ENCODE data around the gene LZTR1. TPM values are rescaled to one million over a fixed set of nuclear protein-coding genes. Genes with fewer than 3 reads are reported as not detected.

The LZTR1 gene
- total RNA-seq, 1 experiment from 2014 or later, result 23.4 TPM

GRCh38 chr22:21032868-21033688 is 51.0 kb downstream of the LZTR1 start:
- no peaks in the 10 kb centered on the region for H3K79me2 ChIP-seq (ENCODE audit: low read depth)
- BruUV-seq (replicated peaks), result no TSS peak
- H3K4me2 ChIP-seq, result no peak overlapping the region
- no peaks in the 10 kb centered on the region for H4K20me1 ChIP-seq (ENCODE audit: insufficient read depth)
- no peak overlapping the region for H3K4me3 ChIP-seq
- no peaks in the 10 kb centered on the region for H3K9me2 ChIP-seq (ENCODE audit: insufficient read depth)
- H3F3A ChIP-seq (ENCODE audit: insufficient read depth, low read depth), result peaks cover 10% of the 10 kb centered on the region
- H3K4me1 ChIP-seq (replicated peaks; ENCODE audit: insufficient read depth), result peaks cover 8% of the 10 kb centered on the region
- no peak overlapping the region for H2AFZ ChIP-seq
- H3K27ac ChIP-seq, result no peak overlapping the region
- no peaks in the 10 kb centered on the region for H3K36me3 ChIP-seq (ENCODE audit: low read depth)
- DNase-seq, result no peak
- no peaks in the 10 kb centered on the region for H3K27me3 ChIP-seq (ENCODE audit: insufficient read depth, low read depth)
- no peaks in the 10 kb centered on the region for H3K9me3 ChIP-seq (ENCODE audit: insufficient read depth, low read depth)
- intact Hi-C loops (cut with micrococcal nuclease; ENCODE audit: unreplicated experiment), result no loop called here
- ChIA-PET POLR2A (ENCODE audit: unreplicated experiment) (interaction anchor here (0.9 kb wide), 1 partner anchor 11 kb away, joined by 7 read pairs; no protein-coding TSS in a partner anchor), CTCF (no interaction called here)
- TF ChIP-seq EZH2 (IDR thresholded peaks at IDR 0.05; ENCODE audit: low read depth), result no peak
- TF ChIP-seq CTCF (conservative IDR thresholded peaks at IDR 0.05), result no peak

GRCh38 chr22:21033895-21034294 is 51.8 kb downstream of the LZTR1 start:
- ChIA-PET CTCF (no interaction called here), POLR2A (ENCODE audit: unreplicated experiment) (no interaction called here)
- no peak overlapping the region for H3K4me3 ChIP-seq

GRCh38 chr22:21034989-21035388 is 52.9 kb downstream of the LZTR1 start:
- peaks cover 12% of the 10 kb centered on the region for H3K4me1 ChIP-seq (replicated peaks; ENCODE audit: insufficient read depth)
- no peaks in the 10 kb centered on the region for H3K9me2 ChIP-seq (ENCODE audit: insufficient read depth)
- POLR2A ChIA-PET (ENCODE audit: unreplicated experiment), result no interaction called here
- no peaks in the 10 kb centered on the region for H3K36me3 ChIP-seq (ENCODE audit: low read depth)
- no peak overlapping the region for H3K27ac ChIP-seq
- no TSS peak for BruUV-seq (replicated peaks)
- H3K4me2 ChIP-seq, result no peak overlapping the region
- TF ChIP-seq EZH2 (IDR thresholded peaks at IDR 0.05; ENCODE audit: low read depth) (no peak), CTCF (conservative IDR thresholded peaks at IDR 0.05) (no peak)
- no peaks in the 10 kb centered on the region for H3K79me2 ChIP-seq (ENCODE audit: low read depth)
- no peaks in the 10 kb centered on the region for H4K20me1 ChIP-seq (ENCODE audit: insufficient read depth)
- DNase-seq, result no peak
- no peak overlapping the region for H2AFZ ChIP-seq
- H3K9me3 ChIP-seq (ENCODE audit: insufficient read depth, low read depth), result no peaks in the 10 kb centered on the region
- intact Hi-C loops (cut with micrococcal nuclease; ENCODE audit: unreplicated experiment), result no loop called here
- peaks cover 16% of the 10 kb centered on the region for H3F3A ChIP-seq (ENCODE audit: insufficient read depth, low read depth)
- no peak overlapping the region for H3K4me3 ChIP-seq
- no peaks in the 10 kb centered on the region for H3K27me3 ChIP-seq (ENCODE audit: insufficient read depth, low read depth)
- CTCF ChIA-PET, result no interaction called here

More at GRCh38 chr22:21033895-21034294, 51.8 kb downstream of the LZTR1 start:
- no peak overlapping the region for H2AFZ ChIP-seq
- TF ChIP-seq EZH2 (IDR thresholded peaks at IDR 0.05; ENCODE audit: low read depth) (no peak), CTCF (conservative IDR thresholded peaks at IDR 0.05) (no peak)
- H4K20me1 ChIP-seq (ENCODE audit: insufficient read depth), result no peaks in the 10 kb centered on the region
- H3K36me3 ChIP-seq (ENCODE audit: low read depth), result no peaks in the 10 kb centered on the region
- no peaks in the 10 kb centered on the region for H3K9me3 ChIP-seq (ENCODE audit: insufficient read depth, low read depth)
- BruUV-seq (replicated peaks), result no TSS peak
- H3K27ac ChIP-seq, result no peak overlapping the region
- intact Hi-C loops (cut with micrococcal nuclease; ENCODE audit: unreplicated experiment), result no loop called here
- peaks cover 16% of the 10 kb centered on the region for H3F3A ChIP-seq (ENCODE audit: insufficient read depth, low read depth)
- peaks cover 12% of the 10 kb centered on the region for H3K4me1 ChIP-seq (replicated peaks; ENCODE audit: insufficient read depth)
- H3K79me2 ChIP-seq (ENCODE audit: low read depth), result no peaks in the 10 kb centered on the region
- no peaks in the 10 kb centered on the region for H3K27me3 ChIP-seq (ENCODE audit: insufficient read depth, low read depth)
- no peak overlapping the region for H3K4me2 ChIP-seq
- no peak for DNase-seq
- no peaks in the 10 kb centered on the region for H3K9me2 ChIP-seq (ENCODE audit: insufficient read depth)

Data from PC-9 (cell line).